Esophagus squamous epithelium (tissue), 4 donors: Measurements from ENCODE around the gene POC1A.

Experiments
- POLR2A ChIP-seq, 4 donors: fragments of 450-650 bp; IDR thresholded peaks; one replicate each; pipeline ENCODE4 v1.6.1; 2017; ENCODE audit warnings: antibody characterized with exemption in 4 of 4, mild to moderate bottlenecking in 4 of 4, moderate library complexity in 3 of 4
- TF ChIP-seq, protein P1 (sequence below), 6 experiments: fragments of 450-650 bp in 4 of 6; fragments of 200-600 bp in 2 of 6; sonication (generic) in 2 of 6; IDR thresholded peaks; one replicate each; pipeline ENCODE4 v1.5.1; 2016 to 2019; ENCODE audit warnings: antibody characterized with exemption in 6 of 6, mild to moderate bottlenecking in 4 of 6, moderate library complexity in 4 of 6

DNA sequence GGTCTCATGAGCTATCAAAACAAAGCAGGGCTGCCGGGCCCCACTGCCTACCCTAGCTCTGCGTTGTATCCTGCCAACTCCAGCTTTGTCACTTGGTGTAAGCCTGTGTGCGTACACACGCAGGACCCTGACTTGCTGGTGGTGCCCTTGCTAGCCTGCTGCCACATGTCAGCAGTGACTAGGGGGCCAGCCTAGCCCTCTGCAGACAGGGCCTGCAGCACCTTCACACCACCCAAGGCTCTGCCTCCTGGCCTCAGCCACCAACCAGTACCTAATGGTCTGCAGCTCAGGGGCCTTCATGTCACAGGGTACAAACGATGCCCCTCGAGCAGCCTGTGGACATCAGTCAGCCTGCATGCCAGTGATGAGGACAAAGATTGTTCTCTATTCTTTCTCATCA is 67.8 kb downstream of the POC1A start:
- TF ChIP-seq, protein P1, sequence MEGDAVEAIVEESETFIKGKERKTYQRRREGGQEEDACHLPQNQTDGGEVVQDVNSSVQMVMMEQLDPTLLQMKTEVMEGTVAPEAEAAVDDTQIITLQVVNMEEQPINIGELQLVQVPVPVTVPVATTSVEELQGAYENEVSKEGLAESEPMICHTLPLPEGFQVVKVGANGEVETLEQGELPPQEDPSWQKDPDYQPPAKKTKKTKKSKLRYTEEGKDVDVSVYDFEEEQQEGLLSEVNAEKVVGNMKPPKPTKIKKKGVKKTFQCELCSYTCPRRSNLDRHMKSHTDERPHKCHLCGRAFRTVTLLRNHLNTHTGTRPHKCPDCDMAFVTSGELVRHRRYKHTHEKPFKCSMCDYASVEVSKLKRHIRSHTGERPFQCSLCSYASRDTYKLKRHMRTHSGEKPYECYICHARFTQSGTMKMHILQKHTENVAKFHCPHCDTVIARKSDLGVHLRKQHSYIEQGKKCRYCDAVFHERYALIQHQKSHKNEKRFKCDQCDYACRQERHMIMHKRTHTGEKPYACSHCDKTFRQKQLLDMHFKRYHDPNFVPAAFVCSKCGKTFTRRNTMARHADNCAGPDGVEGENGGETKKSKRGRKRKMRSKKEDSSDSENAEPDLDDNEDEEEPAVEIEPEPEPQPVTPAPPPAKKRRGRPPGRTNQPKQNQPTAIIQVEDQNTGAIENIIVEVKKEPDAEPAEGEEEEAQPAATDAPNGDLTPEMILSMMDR (IDR thresholded peaks at IDR 0.05): no peak
- TF ChIP-seq POLR2A (IDR thresholded peaks at IDR 0.05): no peak
